Measurements from ENCODE around the gene KIRREL3.

KIRREL3 gene

DNA sequence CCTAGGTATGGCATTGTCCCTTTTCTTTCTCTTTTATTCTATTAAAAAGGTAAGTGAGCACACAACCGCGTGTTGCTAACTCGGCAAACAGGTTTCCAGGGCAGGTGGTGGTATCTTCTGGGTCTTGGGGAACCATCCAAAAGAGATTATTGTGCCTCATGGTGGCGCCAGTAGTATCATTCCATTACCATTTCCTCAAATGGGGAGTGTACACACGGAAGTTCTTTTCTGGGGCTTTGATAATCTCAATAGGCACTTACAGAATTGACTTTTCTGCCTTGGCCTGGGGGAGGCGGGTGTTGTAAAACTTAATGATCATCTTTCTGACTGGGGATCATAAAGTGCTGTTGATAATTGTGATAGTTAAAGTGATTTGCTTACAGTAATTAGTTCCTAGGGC is 234.1 kb downstream of the KIRREL3 start:
- Histone ChIP-seq H3K27me3 (ENCODE audit: low read depth) (no peaks in the 10 kb centered on the region), H3K9me3 (no peaks in the 10 kb centered on the region), H3K4me1 (no peaks in the 10 kb centered on the region), H3K36me3 (replicated peaks) (no peaks in the 10 kb centered on the region), H3K4me3 (no peak overlapping the region)
- DNase-seq (ENCODE audit: low spot score in 2 of 2) = no peak
- in situ Hi-C loops (cut with MboI; ENCODE audit: low sequenced_read_pairs) = no loop called here

DNA sequence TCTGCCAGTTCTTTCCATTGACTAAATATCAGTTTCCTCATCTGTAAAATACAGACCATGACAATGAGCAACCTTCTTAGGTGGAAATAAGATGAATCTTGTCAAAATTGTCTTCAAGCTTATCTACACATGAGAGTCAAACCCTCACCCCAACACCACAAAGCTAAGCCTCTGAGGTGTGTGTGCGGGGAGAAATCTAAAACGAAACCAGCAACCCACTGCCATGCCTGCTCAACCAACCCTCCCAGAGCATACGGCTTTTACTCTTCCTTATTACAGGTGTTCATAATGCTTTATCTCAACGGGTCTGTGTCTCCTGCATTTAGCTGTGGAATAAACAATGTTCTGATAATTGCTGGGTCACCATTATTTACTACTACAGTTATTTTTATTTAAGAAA is 235.4 kb downstream of the KIRREL3 start:
- Histone ChIP-seq H3K4me3 (no peak overlapping the region), H3K9me3 (no peaks in the 10 kb centered on the region), H3K4me1 (no peaks in the 10 kb centered on the region), H3K27me3 (ENCODE audit: low read depth) (no peaks in the 10 kb centered on the region), H3K36me3 (replicated peaks) (no peaks in the 10 kb centered on the region)
- no peak for DNase-seq (ENCODE audit: low spot score in 2 of 2)
- in situ Hi-C loops (cut with MboI; ENCODE audit: low sequenced_read_pairs) = no loop called here

DNA sequence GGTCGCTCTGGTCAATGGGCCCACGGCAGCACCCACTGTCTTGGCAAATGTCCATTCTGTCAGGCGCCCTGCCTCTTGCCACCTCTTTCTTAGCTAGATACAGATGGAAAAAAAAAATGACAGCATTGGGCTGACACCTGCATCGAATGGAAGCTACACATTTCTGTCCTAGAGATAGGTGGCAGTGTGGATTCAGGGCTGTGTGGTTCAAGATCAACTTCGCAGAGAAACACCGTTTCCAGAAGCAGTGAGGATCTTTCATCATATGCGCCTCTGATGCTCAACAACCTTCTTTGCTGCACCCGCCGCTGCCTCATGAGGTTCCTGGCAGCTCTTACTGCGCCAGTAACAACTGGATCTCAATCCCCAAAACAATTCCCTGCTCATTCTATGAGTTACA is 236.3 kb downstream of the KIRREL3 start:
- no peak for DNase-seq (ENCODE audit: low spot score in 2 of 2)

DNA sequence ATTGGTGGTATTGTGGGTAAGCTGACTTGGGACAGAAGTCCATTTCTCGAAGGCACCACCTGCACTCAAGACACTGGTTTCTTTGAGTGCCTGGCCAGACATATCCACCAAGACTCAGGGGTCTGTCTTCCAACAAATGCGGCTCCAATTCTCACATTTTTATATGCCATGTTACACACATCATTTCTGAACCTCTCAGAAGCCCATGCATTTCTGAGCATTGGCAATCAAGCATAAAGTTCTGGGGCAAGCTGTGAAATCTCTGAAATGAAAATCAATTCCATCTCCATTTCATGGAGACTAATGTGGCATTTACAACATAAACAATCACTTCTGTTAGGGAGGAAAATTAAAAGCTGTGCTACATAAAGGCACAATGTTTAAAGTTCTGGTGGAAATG is 243.7 kb downstream of the KIRREL3 start:
- no peaks in the 10 kb centered on the region for H3K4me1 ChIP-seq
- no peak for DNase-seq (ENCODE audit: low spot score in 2 of 2)
- in situ Hi-C loops (cut with MboI; ENCODE audit: low sequenced_read_pairs) = no loop called here
- H3K9me3 ChIP-seq = no peaks in the 10 kb centered on the region
- no peak overlapping the region for H3K4me3 ChIP-seq
- no peaks in the 10 kb centered on the region for H3K36me3 ChIP-seq (replicated peaks)
- H3K27me3 ChIP-seq (ENCODE audit: low read depth) = no peaks in the 10 kb centered on the region

More for the DNA sequence above, 236.3 kb downstream of the KIRREL3 start:
- Histone ChIP-seq H3K4me3 (no peak overlapping the region), H3K27me3 (ENCODE audit: low read depth) (no peaks in the 10 kb centered on the region), H3K4me1 (no peaks in the 10 kb centered on the region), H3K36me3 (replicated peaks) (no peaks in the 10 kb centered on the region), H3K9me3 (no peaks in the 10 kb centered on the region)
- in situ Hi-C loops (cut with MboI; ENCODE audit: low sequenced_read_pairs) = no loop called here

DNA sequence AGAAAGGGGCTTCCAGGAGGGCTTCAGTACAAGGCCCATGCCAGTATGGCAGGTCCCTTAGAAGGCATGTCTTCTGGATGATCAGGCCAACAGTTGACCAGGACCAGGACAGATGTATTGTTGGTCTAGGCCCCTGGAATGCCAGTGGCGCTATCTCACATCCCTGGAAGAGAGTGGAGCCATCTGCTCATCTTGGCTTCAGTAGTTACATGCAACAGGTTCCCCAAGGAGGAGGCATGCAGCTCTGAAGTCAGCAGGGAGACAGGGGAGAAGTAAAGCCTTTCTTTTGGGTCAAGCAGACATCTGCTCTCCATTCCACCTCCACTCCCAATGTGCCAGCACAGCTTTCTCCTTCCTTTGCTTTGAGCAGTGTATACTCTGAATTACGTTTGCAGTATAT is 244.1 kb downstream of the KIRREL3 start:
- no peaks in the 10 kb centered on the region for H3K36me3 ChIP-seq (replicated peaks)
- no peaks in the 10 kb centered on the region for H3K9me3 ChIP-seq
- H3K4me1 ChIP-seq = no peaks in the 10 kb centered on the region
- H3K27me3 ChIP-seq (ENCODE audit: low read depth) = no peaks in the 10 kb centered on the region
- no peak overlapping the region for H3K4me3 ChIP-seq
- in situ Hi-C loops (cut with MboI; ENCODE audit: low sequenced_read_pairs) = no loop called here
- no peak for DNase-seq (ENCODE audit: low spot score in 2 of 2)

DNA sequence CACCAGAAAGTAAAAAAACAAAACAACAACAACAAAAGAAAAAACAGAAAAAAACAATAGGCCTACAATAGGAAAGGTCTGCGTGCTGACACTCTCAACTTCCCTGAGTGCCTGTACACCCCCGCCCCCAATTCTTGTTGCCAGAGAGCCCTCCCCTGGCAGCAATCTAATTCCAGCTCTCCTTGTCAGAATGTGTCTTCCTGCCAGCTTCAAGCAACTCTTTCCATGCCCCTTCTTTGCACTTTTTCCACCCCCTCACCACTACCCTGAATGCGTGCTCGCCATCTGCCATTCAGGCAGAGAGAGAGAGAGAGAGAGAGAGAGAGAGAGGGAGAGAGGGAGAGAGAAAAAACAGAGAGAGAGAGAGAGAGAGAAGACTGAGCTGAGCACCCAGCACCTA is 245.0 kb downstream of the KIRREL3 start:
- H3K4me3 ChIP-seq = no peak overlapping the region

DNA sequence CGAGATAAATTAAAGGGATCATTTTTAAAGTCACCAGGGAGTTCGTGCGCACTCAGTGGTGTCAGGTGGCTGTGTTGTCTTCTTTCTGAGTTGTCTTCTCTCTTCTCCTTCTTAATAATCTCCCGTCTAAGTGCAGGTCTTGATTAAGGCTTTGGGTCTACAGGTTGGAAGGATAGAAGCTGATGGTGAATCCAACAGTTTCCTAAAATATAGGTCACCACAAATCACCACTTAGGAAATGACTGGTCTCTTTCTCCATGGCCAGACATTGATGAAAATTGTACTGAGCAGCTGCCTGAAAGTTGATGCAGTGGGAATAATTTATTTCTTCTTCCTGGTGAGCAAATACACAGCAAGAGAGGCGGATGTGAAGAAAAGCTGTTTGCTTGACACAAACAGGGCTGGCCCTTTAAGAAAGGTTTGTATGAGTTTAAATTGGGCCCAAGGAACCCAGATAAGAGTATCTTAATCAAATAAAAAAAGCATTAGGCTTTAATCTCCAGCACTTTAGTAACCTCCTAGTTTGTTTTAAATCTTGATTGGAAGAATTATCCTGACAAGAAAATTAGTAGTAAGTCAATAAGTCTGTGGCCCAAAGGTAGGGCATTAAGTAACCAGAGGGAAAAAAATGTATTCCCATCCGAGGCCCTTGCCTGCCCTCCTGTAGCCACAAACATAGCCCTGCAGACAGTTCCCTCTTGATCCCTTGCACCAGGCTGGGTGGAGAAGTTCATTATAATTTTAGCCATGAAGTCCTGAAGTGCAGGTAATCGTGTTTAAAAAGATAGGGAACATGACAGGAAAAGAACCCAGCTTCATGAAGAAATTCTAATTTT is 245.8 kb downstream of the KIRREL3 start:
- in situ Hi-C loops (cut with MboI; ENCODE audit: low sequenced_read_pairs) = no loop called here

More for the DNA sequence above, 245.0 kb downstream of the KIRREL3 start:
- H3K27me3 ChIP-seq (ENCODE audit: low read depth) = no peaks in the 10 kb centered on the region
- H3K4me1 ChIP-seq = no peaks in the 10 kb centered on the region
- in situ Hi-C loops (cut with MboI; ENCODE audit: low sequenced_read_pairs) = no loop called here
- H3K36me3 ChIP-seq (replicated peaks) = no peaks in the 10 kb centered on the region
- DNase-seq (ENCODE audit: low spot score in 2 of 2) = no peak
- no peaks in the 10 kb centered on the region for H3K9me3 ChIP-seq

DNA sequence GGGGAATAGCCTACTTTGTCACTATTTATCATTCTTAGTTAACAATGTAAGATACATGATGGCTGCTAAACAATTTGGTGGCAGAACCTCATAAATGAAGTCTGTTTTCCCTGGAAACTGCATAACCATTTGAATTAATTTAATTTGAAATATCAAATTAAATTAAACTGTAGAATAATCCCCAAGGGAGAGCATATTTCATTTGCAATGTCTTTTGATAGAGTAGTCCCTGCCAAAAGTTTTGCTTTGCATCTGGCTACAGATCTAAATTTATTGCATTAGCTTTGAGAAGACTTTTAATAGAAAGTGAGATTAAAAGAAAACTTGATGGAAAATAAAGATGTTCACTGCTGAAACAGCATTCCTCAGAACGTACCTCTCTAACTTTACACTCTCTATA is 246.6 kb downstream of the KIRREL3 start:
- Histone ChIP-seq H3K9me3 (no peaks in the 10 kb centered on the region), H3K4me3 (no peak overlapping the region), H3K27me3 (ENCODE audit: low read depth) (no peaks in the 10 kb centered on the region), H3K4me1 (no peaks in the 10 kb centered on the region), H3K36me3 (replicated peaks) (no peaks in the 10 kb centered on the region)
- in situ Hi-C loops (cut with MboI; ENCODE audit: low sequenced_read_pairs) = no loop called here
- DNase-seq (ENCODE audit: low spot score in 2 of 2) = no peak

More for the DNA sequence above, 245.8 kb downstream of the KIRREL3 start:
- no peaks in the 10 kb centered on the region for H3K36me3 ChIP-seq (replicated peaks)
- H3K27me3 ChIP-seq (ENCODE audit: low read depth) = no peaks in the 10 kb centered on the region
- no peak for DNase-seq (ENCODE audit: low spot score in 2 of 2)
- no peak overlapping the region for H3K4me3 ChIP-seq
- no peaks in the 10 kb centered on the region for H3K4me1 ChIP-seq
- no peaks in the 10 kb centered on the region for H3K9me3 ChIP-seq

DNA sequence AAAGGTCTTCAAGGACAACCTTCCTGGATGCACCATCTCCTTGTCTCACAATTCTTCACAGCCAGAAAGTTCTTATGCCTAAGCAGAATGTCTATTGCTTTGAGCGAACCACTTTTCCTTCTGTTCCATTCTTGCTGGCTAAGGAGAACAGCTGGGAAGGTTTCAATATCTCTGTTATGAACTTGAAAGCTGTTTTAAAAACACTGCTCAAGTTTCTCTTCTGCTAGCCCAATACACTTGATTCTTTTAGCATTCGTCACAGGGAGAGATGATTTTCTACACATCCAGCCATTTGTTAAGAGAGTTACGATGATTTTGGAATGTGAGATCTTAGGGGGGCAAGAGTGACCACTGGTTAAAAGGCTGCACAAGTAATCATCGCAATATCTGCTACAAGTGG is 249.3 kb downstream of the KIRREL3 start:
- in situ Hi-C loops (cut with MboI; ENCODE audit: low sequenced_read_pairs) = no loop called here
- H3K27me3 ChIP-seq (ENCODE audit: low read depth) = no peaks in the 10 kb centered on the region
- no peaks in the 10 kb centered on the region for H3K4me1 ChIP-seq
- H3K36me3 ChIP-seq (replicated peaks) = no peaks in the 10 kb centered on the region
- no peaks in the 10 kb centered on the region for H3K9me3 ChIP-seq
- no peak for DNase-seq (ENCODE audit: low spot score in 2 of 2)
- H3K4me3 ChIP-seq = no peak overlapping the region

DNA sequence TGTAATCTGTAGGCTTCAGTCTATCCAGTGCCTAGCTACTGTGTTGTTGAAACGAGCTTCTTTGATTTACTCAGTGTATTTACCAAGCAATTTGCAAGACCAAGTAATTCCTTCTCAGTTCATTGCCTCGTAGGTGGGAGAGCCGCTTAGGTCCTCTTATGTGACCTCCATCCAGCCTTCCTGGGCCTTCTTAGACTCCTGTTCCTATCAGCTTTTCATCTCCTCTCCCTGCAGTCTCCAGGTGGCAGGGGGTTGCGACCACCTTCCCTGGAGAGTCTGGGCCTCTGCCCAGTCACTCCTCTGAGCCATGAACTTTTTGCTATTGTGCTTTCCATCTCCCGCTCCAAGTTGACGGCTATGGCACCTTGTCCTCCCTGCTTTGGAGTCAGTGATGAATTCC is 251.8 kb downstream of the KIRREL3 start:
- Histone ChIP-seq H3K36me3 (replicated peaks) (no peaks in the 10 kb centered on the region), H3K4me3 (no peak overlapping the region), H3K9me3 (no peaks in the 10 kb centered on the region), H3K27me3 (ENCODE audit: low read depth) (no peaks in the 10 kb centered on the region), H3K4me1 (no peaks in the 10 kb centered on the region)
- DNase-seq (ENCODE audit: low spot score in 2 of 2) = no peak
- in situ Hi-C loops (cut with MboI; ENCODE audit: low sequenced_read_pairs) = no loop called here

DNA sequence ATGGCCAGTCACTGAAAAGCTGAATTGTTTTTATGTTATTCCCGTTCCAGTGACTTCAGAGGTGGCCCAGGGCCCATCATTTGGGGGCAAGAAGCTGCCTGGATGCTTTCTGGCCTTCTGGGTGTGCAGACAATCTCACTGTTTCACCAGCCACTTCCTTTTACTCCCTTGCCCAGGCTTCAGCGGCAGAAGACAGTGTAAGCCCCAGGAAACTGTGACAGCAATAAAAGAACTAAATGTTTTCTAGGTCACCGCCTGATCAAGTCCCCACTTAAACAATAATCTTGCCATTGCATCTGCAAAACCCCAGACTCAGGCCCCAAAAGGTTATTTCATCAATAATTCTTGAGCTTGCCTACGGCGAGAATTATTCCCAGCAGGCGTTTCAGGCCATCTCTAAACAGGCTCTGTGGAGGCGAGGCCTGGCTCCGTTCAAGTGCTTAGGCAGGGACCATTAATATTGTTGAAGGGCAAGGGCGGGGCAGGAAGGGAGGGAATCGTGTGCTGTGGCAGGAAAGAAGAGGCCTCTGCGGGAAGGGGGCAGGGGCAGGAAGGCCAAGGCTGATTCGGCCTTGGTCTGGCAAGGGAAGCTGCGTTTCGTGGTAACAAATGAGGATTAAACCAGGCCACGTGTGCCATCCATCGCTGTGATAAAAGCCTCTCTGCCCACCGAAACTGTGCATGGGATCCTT is 252.3 kb downstream of the KIRREL3 start:
- no peak for DNase-seq (ENCODE audit: low spot score in 2 of 2)
- no peaks in the 10 kb centered on the region for H3K9me3 ChIP-seq
- in situ Hi-C loops (cut with MboI; ENCODE audit: low sequenced_read_pairs) = no loop called here

DNA sequence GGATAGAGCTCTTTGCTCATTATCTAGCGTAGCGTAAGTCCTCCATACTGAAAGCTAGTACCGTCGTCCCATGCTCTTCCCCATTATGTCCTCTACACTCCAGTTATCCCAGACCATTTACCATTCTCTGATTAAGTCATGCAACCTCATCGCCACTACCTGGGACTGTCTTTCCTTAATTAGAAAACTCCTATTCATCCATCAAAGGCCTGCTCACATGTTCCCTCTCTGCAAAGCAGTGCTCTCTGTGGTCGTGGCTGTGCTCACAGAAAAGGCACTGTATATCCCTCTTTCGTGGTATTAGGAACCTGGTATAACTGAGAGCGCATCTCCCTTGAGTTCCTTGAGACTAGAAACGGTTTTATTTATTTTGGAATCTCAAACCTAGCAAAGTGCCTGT is 253.3 kb downstream of the KIRREL3 start:
- Histone ChIP-seq H3K9me3 (no peaks in the 10 kb centered on the region), H3K36me3 (replicated peaks) (no peaks in the 10 kb centered on the region), H3K4me1 (no peaks in the 10 kb centered on the region), H3K4me3 (no peak overlapping the region), H3K27me3 (ENCODE audit: low read depth) (no peaks in the 10 kb centered on the region)
- in situ Hi-C loops (cut with MboI; ENCODE audit: low sequenced_read_pairs) = no loop called here
- DNase-seq (ENCODE audit: low spot score in 2 of 2) = no peak

More for the DNA sequence above, 252.3 kb downstream of the KIRREL3 start:
- no peaks in the 10 kb centered on the region for H3K4me1 ChIP-seq
- no peaks in the 10 kb centered on the region for H3K36me3 ChIP-seq (replicated peaks)
- H3K4me3 ChIP-seq = no peak overlapping the region
- H3K27me3 ChIP-seq (ENCODE audit: low read depth) = no peaks in the 10 kb centered on the region

DNA sequence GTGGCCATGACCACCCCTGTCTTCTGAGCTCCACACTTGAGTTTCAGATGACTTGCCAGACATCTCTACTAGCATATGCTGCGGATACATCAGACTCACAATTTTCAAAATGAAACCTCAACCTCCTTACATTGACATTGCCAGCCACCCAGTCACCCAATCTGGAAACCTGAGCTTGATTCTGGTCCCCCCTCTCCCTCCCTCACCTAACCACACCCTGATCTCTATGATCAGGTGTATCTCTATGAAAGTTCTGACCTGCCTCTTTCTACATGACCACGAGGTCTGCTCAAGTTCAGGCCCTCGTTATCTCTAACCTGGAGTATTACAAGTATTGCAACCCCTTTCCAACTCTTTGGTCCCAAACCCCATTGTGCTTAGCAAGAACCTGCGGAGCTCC is 254.1 kb downstream of the KIRREL3 start:
- Histone ChIP-seq H3K4me1 (no peaks in the 10 kb centered on the region), H3K9me3 (no peaks in the 10 kb centered on the region), H3K27me3 (ENCODE audit: low read depth) (no peaks in the 10 kb centered on the region), H3K4me3 (no peak overlapping the region), H3K36me3 (replicated peaks) (no peaks in the 10 kb centered on the region)
- in situ Hi-C loops (cut with MboI; ENCODE audit: low sequenced_read_pairs) = no loop called here
- no peak for DNase-seq (ENCODE audit: low spot score in 2 of 2)

DNA sequence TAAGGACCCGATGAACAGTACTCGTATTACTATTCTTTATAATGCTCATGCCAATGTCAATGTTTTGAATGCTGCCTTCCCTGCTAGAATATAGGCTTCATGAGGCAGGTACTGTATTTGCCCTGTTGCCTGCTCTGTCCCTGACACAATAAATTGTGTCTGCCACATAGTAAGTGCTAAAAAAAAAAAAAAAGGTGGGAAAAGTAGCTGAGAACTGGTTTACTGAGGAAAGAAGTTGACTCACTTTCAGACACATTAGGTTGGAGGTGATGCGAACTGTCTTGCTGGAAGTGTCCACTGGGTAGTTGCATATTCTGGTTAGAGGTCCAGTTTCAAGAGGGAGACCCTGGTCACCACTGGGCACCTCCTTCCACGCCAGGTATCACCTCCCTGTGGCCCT is 255.9 kb downstream of the KIRREL3 start:
- no peak overlapping the region for H3K4me3 ChIP-seq
- H3K9me3 ChIP-seq = no peaks in the 10 kb centered on the region
- H3K4me1 ChIP-seq = no peaks in the 10 kb centered on the region
- DNase-seq (ENCODE audit: low spot score in 2 of 2) = no peak
- H3K27me3 ChIP-seq (ENCODE audit: low read depth) = no peaks in the 10 kb centered on the region
- in situ Hi-C loops (cut with MboI; ENCODE audit: low sequenced_read_pairs) = no loop called here
- H3K36me3 ChIP-seq (replicated peaks) = no peaks in the 10 kb centered on the region

Measured in HAP-1 (cell line).